Measurements from ENCODE around the gene ATP6V0E1.

DNA sequence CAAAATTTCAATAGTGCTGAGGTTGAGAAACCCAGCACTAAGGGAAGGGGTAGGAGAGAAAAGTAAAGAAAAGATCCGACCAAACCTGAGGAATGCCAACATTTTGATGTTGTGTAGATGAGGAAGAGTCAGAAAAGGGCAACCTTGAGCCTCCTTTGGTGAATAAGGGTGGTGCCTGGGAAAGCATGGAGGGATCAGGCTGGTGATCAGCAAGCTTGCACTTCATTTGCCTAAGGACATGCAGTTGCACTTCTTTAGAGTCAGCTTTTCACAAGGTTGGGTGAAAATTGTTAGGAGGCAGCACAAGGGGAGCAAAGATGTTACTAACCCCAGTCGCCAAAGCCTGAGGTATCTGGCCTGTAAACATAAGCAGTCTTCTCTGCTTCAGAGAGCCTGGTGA is 20.4 kb downstream of the ATP6V0E1 start:
- no peak for TF ChIP-seq EZH2phosphoT487 (IDR thresholded peaks at IDR 0.05; ENCODE audit: low read length)
- TF ChIP-seq, protein P1, sequence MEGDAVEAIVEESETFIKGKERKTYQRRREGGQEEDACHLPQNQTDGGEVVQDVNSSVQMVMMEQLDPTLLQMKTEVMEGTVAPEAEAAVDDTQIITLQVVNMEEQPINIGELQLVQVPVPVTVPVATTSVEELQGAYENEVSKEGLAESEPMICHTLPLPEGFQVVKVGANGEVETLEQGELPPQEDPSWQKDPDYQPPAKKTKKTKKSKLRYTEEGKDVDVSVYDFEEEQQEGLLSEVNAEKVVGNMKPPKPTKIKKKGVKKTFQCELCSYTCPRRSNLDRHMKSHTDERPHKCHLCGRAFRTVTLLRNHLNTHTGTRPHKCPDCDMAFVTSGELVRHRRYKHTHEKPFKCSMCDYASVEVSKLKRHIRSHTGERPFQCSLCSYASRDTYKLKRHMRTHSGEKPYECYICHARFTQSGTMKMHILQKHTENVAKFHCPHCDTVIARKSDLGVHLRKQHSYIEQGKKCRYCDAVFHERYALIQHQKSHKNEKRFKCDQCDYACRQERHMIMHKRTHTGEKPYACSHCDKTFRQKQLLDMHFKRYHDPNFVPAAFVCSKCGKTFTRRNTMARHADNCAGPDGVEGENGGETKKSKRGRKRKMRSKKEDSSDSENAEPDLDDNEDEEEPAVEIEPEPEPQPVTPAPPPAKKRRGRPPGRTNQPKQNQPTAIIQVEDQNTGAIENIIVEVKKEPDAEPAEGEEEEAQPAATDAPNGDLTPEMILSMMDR (IDR thresholded peaks at IDR 0.05; ENCODE audit: low read length) = no peak
- TF ChIP-seq EZH2 (optimal IDR thresholded peaks at IDR 0.05; ENCODE audit: low read depth, low read length) = no peak
